Lung (tissue), 12 donors: ENCODE data around the gene PPP1R15A. TPM values are rescaled to one million over a fixed set of nuclear protein-coding genes. Genes with fewer than 3 reads are reported as not detected.

Experiments used
- ATAC-seq: fragments of 200-7000 bp; cut with Tn5 transposase; one replicate; pipeline ENCODE4 v1.9.1; 2020; ENCODE audit warnings: moderate number of reproducible peaks; ENCODE audit not compliant: insufficient read depth, low FRiP score
- DNase-seq, 3 donors: peaks; one replicate each; pipeline ENCODE4 v3.0.0-alpha.2; 2013 to 2017
- H3K27ac ChIP-seq, 2 donors: one replicate each; pipeline ENCODE4 v1.5.1; 2013; ENCODE audit warnings: mild to moderate bottlenecking in 2 of 2, moderate library complexity in 2 of 2, control low read depth in 1 of 2, inconsistent platforms in 1 of 2, low read depth in 1 of 2, low read length in 1 of 2
- H3K27me3 ChIP-seq, 3 donors: one replicate each; pipeline ENCODE4 v1.5.1; 2013; ENCODE audit warnings: low read length in 2 of 3; ENCODE audit not compliant: control insufficient read depth in 3 of 3, insufficient read depth in 3 of 3
- H3K36me3 ChIP-seq, 4 donors: one replicate each; pipeline ENCODE4 v1.5.1; 2013; ENCODE audit warnings: low read length in 4 of 4, mild to moderate bottlenecking in 1 of 4, moderate library complexity in 1 of 4; ENCODE audit not compliant: control insufficient read depth in 4 of 4, insufficient read depth in 4 of 4
- H3K4me1 ChIP-seq, 5 donors: one replicate each; pipeline ENCODE4 v1.5.1; 2013; ENCODE audit warnings: low read length in 5 of 5, mild to moderate bottlenecking in 2 of 5, moderate library complexity in 1 of 5; ENCODE audit not compliant: control insufficient read depth in 5 of 5, insufficient read depth in 5 of 5
- H3K4me3 ChIP-seq: one replicate; pipeline ENCODE4 v1.5.1; 2013; ENCODE audit warnings: mild to moderate bottlenecking, control low read depth, moderate library complexity
- H3K9ac ChIP-seq, 2 donors: one replicate each; pipeline ENCODE4 v1.5.1; 2013; ENCODE audit warnings: low read length in 2 of 2, control low read depth in 1 of 2; ENCODE audit not compliant: insufficient read depth in 1 of 2
- H3K9me3 ChIP-seq, 4 donors: one replicate each; pipeline ENCODE4 v1.5.1; 2013; ENCODE audit warnings: low read length in 3 of 4, mild to moderate bottlenecking in 1 of 4, moderate library complexity in 1 of 4; ENCODE audit not compliant: control insufficient read depth in 4 of 4, insufficient read depth in 3 of 4
- CTCF ChIP-seq: IDR thresholded peaks from 2 replicates; pipeline ENCODE4 v1.5.1; 2012; ENCODE audit warnings: mild to moderate bottlenecking; ENCODE audit errors: control extremely low read depth, extremely low read depth
- WGBS, 2 donors: extraction: QIAGEN DNeasy Blood & Tissue Kit; methylation state at CpG; one replicate each; pipeline ENCODE4 v1.1.7; 2013; 5-methylcytosine and 5-hydroxymethylcytosine counted together
- polyA plus RNA-seq, 2 donors: library from polyadenylated mRNA; stranded (reverse); fragments of 200-250 nt; gene quantifications; one replicate each; pipeline ENCODE4 v1.2.1, GENCODE V29; 2013
- total RNA-seq, 2 donors: library from RNA; depleted of rRNA in 1 of 2; stranded (reverse); fragments of >200 nt in 1 of 2; gene quantifications; one replicate each; pipeline ENCODE4 v1.2.1, GENCODE V29; 2014 to 2021
- donor health status: control.
- donor health status: control.
- donor health status: Bipolar disorder and iron deficiency.
- donor health status: healthy.
- donor health status: DM: yes; HTN: yes; CAD: no.

Gene PPP1R15A
- total and polyA plus RNA-seq, 4 donors = 101 to 208 (median 153) TPM

- WGBS, 2 donors = 96% methylated on average over 2 of the region's 2 CpGs
- Histone ChIP-seq H3K4me1 (peaks cover 0 to 3% (median 0%) of the 10 kb centered on the region in 5 donors), H3K27me3 (no peaks in the 10 kb centered on the region), H3K9me3 (no peaks in the 10 kb centered on the region), H3K36me3 (peaks cover 0 to 58% (median 36%) of the 10 kb centered on the region in 4 donors), H3K4me3 (no peak overlapping the region), H3K27ac (no peak overlapping the region), H3K9ac (no peak overlapping the region)
- DNase-seq = no peak
- no peak for TF ChIP-seq CTCF
- no peak for ATAC-seq
These were observed 38.6 kb downstream of the PPP1R15A start for GRCh38 chr19:48910803-48911202.

GRCh38 chr19:48913114-48913889, 41.1 kb downstream of the PPP1R15A start:
- H3K4me1 ChIP-seq = peaks cover 0 to 3% (median 0%) of the 10 kb centered on the region in 5 donors
- H3K27ac ChIP-seq = no peak overlapping the region
- ATAC-seq (no peak), DNase-seq (no peak)
- H3K27me3 ChIP-seq = no peaks in the 10 kb centered on the region
- WGBS, 2 donors = 95 to 97% methylated on average over 9 of the region's 9 CpGs
- H3K9me3 ChIP-seq = no peaks in the 10 kb centered on the region
- peaks cover 0 to 55% (median 37%) of the 10 kb centered on the region in 4 donors for H3K36me3 ChIP-seq
- H3K9ac ChIP-seq = no peak overlapping the region
- H3K4me3 ChIP-seq = no peak overlapping the region
- no peak for TF ChIP-seq CTCF

- DNase-seq = no peak
- no peak overlapping the region for H3K9ac ChIP-seq
- peaks cover 0 to 3% (median 0%) of the 10 kb centered on the region in 5 donors for H3K4me1 ChIP-seq
- no peaks in the 10 kb centered on the region for H3K9me3 ChIP-seq
- no peak for ATAC-seq
- no peaks in the 10 kb centered on the region for H3K27me3 ChIP-seq
- H3K4me3 ChIP-seq = no peak overlapping the region
- no peak overlapping the region for H3K27ac ChIP-seq
- no peak for TF ChIP-seq CTCF
- peaks cover 2 to 56% (median 43%) of the 10 kb centered on the region in 4 donors for H3K36me3 ChIP-seq
- 90 to 96% methylated on average over 8 of the region's 8 CpGs for WGBS, 2 donors
These were observed 42.0 kb downstream of the PPP1R15A start for GRCh38 chr19:48914181-48914580.

- Histone ChIP-seq H3K4me1 (peaks cover 0 to 3% (median 0%) of the 10 kb centered on the region in 5 donors), H3K9me3 (no peaks in the 10 kb centered on the region), H3K36me3 (peaks cover 3 to 49% (median 39%) of the 10 kb centered on the region in 4 donors), H3K9ac (no peak overlapping the region), H3K27me3 (no peaks in the 10 kb centered on the region), H3K27ac (no peak overlapping the region), H3K4me3 (no peak overlapping the region)
- ATAC-seq (no peak), DNase-seq (peak in 1 of 3 donors; percentile 44)
- WGBS, 2 donors = 69 to 84% methylated on average over 8 of the region's 8 CpGs
- TF ChIP-seq CTCF = no peak
These were observed 43.5 kb downstream of the PPP1R15A start for GRCh38 chr19:48915757-48916156.
